K562 (cell line): ENCODE data around the gene NUP85. TPM values are rescaled to one million over a fixed set of nuclear protein-coding genes. Genes with fewer than 3 reads are reported as not detected.

Source experiments
- ATF1 ChIP-seq, 2 experiments: fragments of 450-650 bp in 1 of 2; IDR thresholded peaks; 2 replicates each; pipeline ENCODE4 v1.6.1; 2016; ENCODE audit warnings: missing compliant biosample characterization in 1 of 2, missing genetic modification characterization in 1 of 2
- BHLHE40 ChIP-seq: IDR thresholded peaks from 2 replicates; pipeline ENCODE4 v1.6.1; 2011; ENCODE audit warnings: low read length, improper control_type of control experiment
- CBFB ChIP-seq: sonication (generic); formaldehyde crosslinking; IDR thresholded peaks from 2 replicates; pipeline ENCODE4 v1.4.0; 2020; ENCODE audit warnings: mild to moderate bottlenecking, missing genetic modification reagents
- GABPB1 ChIP-seq: sonication (generic); formaldehyde crosslinking; IDR thresholded peaks from 2 replicates; pipeline ENCODE4 v1.8.0; 2022; ENCODE audit warnings: mild to moderate bottlenecking, missing genetic modification reagents
- GATAD2B ChIP-seq: fragments of 450-650 bp; IDR thresholded peaks from 2 replicates; pipeline ENCODE4 v1.6.1; 2017; ENCODE audit warnings: mild to moderate bottlenecking, borderline replicate concordance
- HDAC1 ChIP-seq, 2 experiments: fragments of 450-650 bp; IDR thresholded peaks; 2 replicates each; pipeline ENCODE4 v1.6.1; 2016 to 2017; ENCODE audit warnings: inconsistent platforms in 1 of 2, mild to moderate bottlenecking in 1 of 2, moderate library complexity in 1 of 2
- HDAC8 ChIP-seq: fragments of 450-650 bp; IDR thresholded peaks from 2 replicates; pipeline ENCODE4 v1.6.1; 2016; ENCODE audit warnings: mild to moderate bottlenecking, missing genetic modification characterization, moderate library complexity, missing compliant biosample characterization
- ILF3 ChIP-seq: fragments of 450-650 bp; IDR thresholded peaks from 2 replicates; pipeline ENCODE4 v1.6.1; 2018; ENCODE audit warnings: antibody characterized with exemption, mild to moderate bottlenecking, moderate library complexity, borderline replicate concordance
- POLR2A ChIP-seq: fragments of 450-650 bp; conservative IDR thresholded peaks from 2 replicates; pipeline ENCODE4 v1.6.1; 2016
- POLR2B ChIP-seq: fragments of 450-650 bp; IDR thresholded peaks from 2 replicates; pipeline ENCODE4 v1.6.1; 2018; ENCODE audit warnings: low read depth; ENCODE audit not compliant: partially characterized antibody
- PTBP1 ChIP-seq: fragments of 200-400 bp; formaldehyde crosslinking; IDR thresholded peaks from 2 replicates; pipeline ENCODE4 v1.6.1; 2017; ENCODE audit warnings: low read depth, low read length
- SREBF2 ChIP-seq: sonication (generic); formaldehyde crosslinking; IDR thresholded peaks from 2 replicates; pipeline ENCODE4 v1.4.0; 2020; ENCODE audit warnings: mild to moderate bottlenecking, missing genetic modification reagents
- SUPT5H ChIP-seq: fragments of 450-650 bp; IDR thresholded peaks from 2 replicates; pipeline ENCODE4 v1.6.1; 2016
- TEAD1 ChIP-seq, 2 experiments: fragments of 450-650 bp in 1 of 2; sonication (generic) in 1 of 2; formaldehyde crosslinking; IDR thresholded peaks; 2 replicates each; pipeline versions ENCODE4 v1.4.0 to v1.8.0; 2020 to 2022; ENCODE audit warnings: mild to moderate bottlenecking in 2 of 2, missing genetic modification reagents in 1 of 2
- ZBTB1 ChIP-seq: sonication (generic); formaldehyde crosslinking; IDR thresholded peaks from 2 replicates; pipeline ENCODE4 v1.8.1; 2023; ENCODE audit warnings: missing genetic modification reagents, low read depth, mild to moderate bottlenecking, borderline replicate concordance
- ZNF436 ChIP-seq: fragments of 250-450, 450-650 bp; sonication (Bioruptor Pico); formaldehyde crosslinking; IDR thresholded peaks from 2 replicates; pipeline ENCODE4 v1.7.0; 2020; ENCODE audit warnings: mild to moderate bottlenecking
- ZNF445 ChIP-seq: fragments of 250-450 bp; sonication (Bioruptor Pico); IDR thresholded peaks from 2 replicates; pipeline ENCODE4 v1.4.0; 2020; ENCODE audit warnings: low read depth, mild to moderate bottlenecking, moderate library complexity
- polyA plus RNA-seq, 8 experiments: library from polyadenylated mRNA; depleted of rRNA in 4 of 8; stranded (reverse) in 5 of 8; unstranded in 3 of 8; fragments of >200 nt; fragmentation: Nextera tagmentation in 2 of 8; fragmentation: Illumina TruSeq in 1 of 8; extraction: Ambion mirVana in 2 of 8; extraction: Trizol in 1 of 8; gene quantifications; 2 replicates each; pipeline versions ENCODE4 v1.2.1 to v1.2.3, GENCODE V29; 2011 to 2014; ENCODE audit warnings: inconsistent platforms in 1 of 8, missing spikeins in 1 of 8
- total RNA-seq, 7 experiments: library from RNA; depleted of rRNA in 6 of 7; stranded (reverse); fragments of >200 nt in 6 of 7; fragmentation: Illumina TruSeq in 2 of 7; extraction: Trizol in 2 of 7; gene quantifications; 2 replicates each; pipeline versions ENCODE4 v1.2.1 to v1.2.3, GENCODE V29; 2011 to 2021; ENCODE audit warnings: low replicate concordance in 1 of 7
- TF ChIP-seq, protein P1 (sequence below), 3 experiments: fragments of 200-800 bp in 1 of 3; sonication (Bioruptor generic) in 1 of 3; sonication (generic) in 1 of 3; formaldehyde crosslinking in 1 of 3; IDR thresholded peaks; 2 replicates each; pipeline versions ENCODE4 v1.6.1 to v1.8.0; 2016 to 2022; ENCODE audit warnings: mild to moderate bottlenecking in 2 of 3, missing compliant biosample characterization in 2 of 3, missing genetic modification characterization in 2 of 3, missing genetic modification reagents in 1 of 3
- TF ChIP-seq, protein P2 (sequence below), 2 experiments: fragments of 450-650 bp in 1 of 2; sonication (generic) in 1 of 2; formaldehyde crosslinking; conservative IDR thresholded peaks; 2 replicates each; pipeline versions ENCODE4 v1.4.0 to v1.8.1; 2020 to 2022; ENCODE audit warnings: mild to moderate bottlenecking in 1 of 2, missing genetic modification reagents in 1 of 2
- TF ChIP-seq, protein P3 (sequence below): sonication (generic); formaldehyde crosslinking; IDR thresholded peaks from 2 replicates; pipeline ENCODE4 v1.8.0; 2022; ENCODE audit warnings: mild to moderate bottlenecking, missing genetic modification reagents
- TF ChIP-seq, protein P4 (sequence below): sonication (generic); IDR thresholded peaks from 2 replicates; pipeline ENCODE4 v1.6.1; 2016
- TF ChIP-seq, protein P5 (sequence below): fragments of 250-450 bp; sonication (Bioruptor Pico); IDR thresholded peaks from 2 replicates; pipeline ENCODE4 v1.4.0; 2020; ENCODE audit warnings: mild to moderate bottlenecking

Gene NUP85
- total and polyA plus RNA-seq, 9 of the 15 experiments (the other 6 are each of a cell fraction or from before 2014, with no cell fraction given), result 50.2 to 177 (median 110) TPM

DNA sequence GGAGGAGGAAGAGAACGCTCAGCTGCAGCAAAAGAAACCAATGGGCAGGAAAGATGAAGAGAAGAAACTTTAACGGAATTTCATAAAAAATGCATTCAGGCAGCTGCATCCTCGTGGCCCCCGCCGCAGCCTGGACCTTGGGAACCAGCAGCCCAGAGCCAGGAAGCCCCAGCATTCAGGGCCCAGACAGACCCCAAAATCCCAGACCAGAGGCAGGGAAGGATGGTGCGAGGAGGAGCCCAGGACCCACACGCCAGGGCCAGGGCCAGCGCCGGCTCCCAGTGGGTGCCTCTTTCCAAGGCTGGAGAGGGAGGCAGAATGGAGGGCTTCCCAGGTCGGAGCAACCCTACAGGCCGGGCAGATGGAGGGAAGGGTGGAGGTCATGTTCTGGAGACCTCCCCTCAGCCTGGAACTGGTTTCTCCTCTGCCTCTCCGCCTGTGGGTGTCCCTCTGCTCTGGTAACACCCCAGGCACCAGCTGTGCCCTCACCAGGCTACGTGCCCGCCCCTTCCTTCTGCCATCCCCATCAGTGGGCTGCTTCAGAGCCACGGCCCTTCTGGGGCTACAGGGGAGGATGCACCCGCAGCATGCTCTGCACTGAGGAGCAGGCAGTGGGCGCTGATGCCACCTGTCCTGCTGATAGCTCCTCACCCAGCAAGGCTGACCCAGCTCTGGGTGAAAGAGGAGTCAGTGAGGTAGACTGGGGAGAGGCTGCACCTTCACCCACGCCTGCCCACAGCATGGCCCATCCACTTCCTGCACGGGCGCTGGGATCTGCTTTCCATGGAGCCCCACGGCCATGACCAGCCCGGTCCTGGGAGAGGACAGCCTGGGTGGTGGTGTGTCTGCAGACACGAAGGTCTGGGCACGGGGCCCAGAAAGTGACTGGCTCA lies 66.7 kb downstream of the NUP85 start (continued):
- TF ChIP-seq ZNF436 (CRISPR knock-in tag), result no peak
- no peak for TF ChIP-seq GABPB1 (CRISPR knock-in tag)
- TF ChIP-seq, protein P1, sequence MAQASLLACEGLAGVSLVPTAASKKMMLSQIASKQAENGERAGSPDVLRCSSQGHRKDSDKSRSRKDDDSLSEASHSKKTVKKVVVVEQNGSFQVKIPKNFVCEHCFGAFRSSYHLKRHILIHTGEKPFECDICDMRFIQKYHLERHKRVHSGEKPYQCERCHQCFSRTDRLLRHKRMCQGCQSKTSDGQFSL (CRISPR knock-in tag; IDR thresholded peaks at IDR 0.05), result no peak
- TF ChIP-seq, protein P1 (tag; IDR thresholded peaks at IDR 0.05), result no peak
- TF ChIP-seq CBFB, result 0 out of 2 replicates have a peak, but pooled peaks have one; percentile 33
- 0 out of 2 replicates have a peak, but pooled peaks have one; percentile 75 for TF ChIP-seq SREBF2 (CRISPR knock-in tag)
- no peak for TF ChIP-seq BHLHE40
- TF ChIP-seq SUPT5H, result peak; percentile 49; the same call in 1 of the 2 replicates
- TF ChIP-seq ILF3, result no peak
- TF ChIP-seq HDAC1 (IDR thresholded peaks at IDR 0.05), result no peak
- TF ChIP-seq PTBP1, result no peak
- TF ChIP-seq POLR2A, result peak; percentile 69
- TF ChIP-seq ZBTB1 (CRISPR knock-in tag), result no peak
- TF ChIP-seq, protein P2, sequence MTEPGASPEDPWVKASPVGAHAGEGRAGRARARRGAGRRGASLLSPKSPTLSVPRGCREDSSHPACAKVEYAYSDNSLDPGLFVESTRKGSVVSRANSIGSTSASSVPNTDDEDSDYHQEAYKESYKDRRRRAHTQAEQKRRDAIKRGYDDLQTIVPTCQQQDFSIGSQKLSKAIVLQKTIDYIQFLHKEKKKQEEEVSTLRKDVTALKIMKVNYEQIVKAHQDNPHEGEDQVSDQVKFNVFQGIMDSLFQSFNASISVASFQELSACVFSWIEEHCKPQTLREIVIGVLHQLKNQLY (CRISPR knock-in tag; conservative IDR thresholded peaks at IDR 0.05), result no peak
- TF ChIP-seq HDAC8 (tag), result no peak
- TF ChIP-seq GATAD2B, result no peak
- no peak for TF ChIP-seq ZNF445 (CRISPR knock-in tag)
- TF ChIP-seq TEAD1 (CRISPR knock-in tag; IDR thresholded peaks at IDR 0.05), result no peak
- no peak for TF ChIP-seq POLR2B
- TF ChIP-seq, protein P3, sequence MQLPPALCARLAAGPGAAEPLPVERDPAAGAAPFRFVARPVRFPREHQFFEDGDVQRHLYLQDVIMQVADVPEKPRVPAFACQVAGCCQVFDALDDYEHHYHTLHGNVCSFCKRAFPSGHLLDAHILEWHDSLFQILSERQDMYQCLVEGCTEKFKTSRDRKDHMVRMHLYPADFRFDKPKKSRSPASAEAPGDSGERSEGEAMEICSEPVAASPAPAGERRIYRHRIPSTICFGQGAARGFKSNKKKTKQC (CRISPR knock-in tag), result no peak
- TF ChIP-seq, protein P4, sequence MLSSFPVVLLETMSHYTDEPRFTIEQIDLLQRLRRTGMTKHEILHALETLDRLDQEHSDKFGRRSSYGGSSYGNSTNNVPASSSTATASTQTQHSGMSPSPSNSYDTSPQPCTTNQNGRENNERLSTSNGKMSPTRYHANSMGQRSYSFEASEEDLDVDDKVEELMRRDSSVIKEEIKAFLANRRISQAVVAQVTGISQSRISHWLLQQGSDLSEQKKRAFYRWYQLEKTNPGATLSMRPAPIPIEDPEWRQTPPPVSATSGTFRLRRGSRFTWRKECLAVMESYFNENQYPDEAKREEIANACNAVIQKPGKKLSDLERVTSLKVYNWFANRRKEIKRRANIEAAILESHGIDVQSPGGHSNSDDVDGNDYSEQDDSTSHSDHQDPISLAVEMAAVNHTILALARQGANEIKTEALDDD, result no peak
- TF ChIP-seq ATF1 (CRISPR knock-in tag; IDR thresholded peaks at IDR 0.05), result no peak
- no peak for TF ChIP-seq ATF1 (tag; IDR thresholded peaks at IDR 0.05)
- TF ChIP-seq, protein P5, sequence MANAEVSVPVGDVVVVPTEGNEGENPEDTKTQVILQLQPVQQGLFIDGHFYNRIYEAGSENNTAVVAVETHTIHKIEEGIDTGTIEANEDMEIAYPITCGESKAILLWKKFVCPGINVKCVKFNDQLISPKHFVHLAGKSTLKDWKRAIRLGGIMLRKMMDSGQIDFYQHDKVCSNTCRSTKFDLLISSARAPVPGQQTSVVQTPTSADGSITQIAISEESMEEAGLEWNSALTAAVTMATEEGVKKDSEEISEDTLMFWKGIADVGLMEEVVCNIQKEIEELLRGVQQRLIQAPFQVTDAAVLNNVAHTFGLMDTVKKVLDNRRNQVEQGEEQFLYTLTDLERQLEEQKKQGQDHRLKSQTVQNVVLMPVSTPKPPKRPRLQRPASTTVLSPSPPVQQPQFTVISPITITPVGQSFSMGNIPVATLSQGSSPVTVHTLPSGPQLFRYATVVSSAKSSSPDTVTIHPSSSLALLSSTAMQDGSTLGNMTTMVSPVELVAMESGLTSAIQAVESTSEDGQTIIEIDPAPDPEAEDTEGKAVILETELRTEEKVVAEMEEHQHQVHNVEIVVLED, result no peak
